Peyer's patch (tissue), 4 donors: ENCODE data around the gene CCAR1.

Source experiments
- POLR2A ChIP-seq, 2 donors: fragments of 450-650 bp; IDR thresholded peaks; one replicate each; pipeline ENCODE4 v1.5.1; 2017; ENCODE audit warnings: antibody characterized with exemption in 2 of 2, mild to moderate bottlenecking in 2 of 2, moderate library complexity in 2 of 2
- TF ChIP-seq, protein P1 (sequence below), 6 experiments: fragments of 450-650 bp in 4 of 6; fragments of 200-600 bp in 2 of 6; sonication (generic) in 1 of 6; IDR thresholded peaks; one replicate each; pipeline ENCODE4 v1.5.1; 2017 to 2019; ENCODE audit warnings: antibody characterized with exemption in 6 of 6, mild to moderate bottlenecking in 3 of 6, moderate library complexity in 1 of 6

- TF ChIP-seq, protein P1, sequence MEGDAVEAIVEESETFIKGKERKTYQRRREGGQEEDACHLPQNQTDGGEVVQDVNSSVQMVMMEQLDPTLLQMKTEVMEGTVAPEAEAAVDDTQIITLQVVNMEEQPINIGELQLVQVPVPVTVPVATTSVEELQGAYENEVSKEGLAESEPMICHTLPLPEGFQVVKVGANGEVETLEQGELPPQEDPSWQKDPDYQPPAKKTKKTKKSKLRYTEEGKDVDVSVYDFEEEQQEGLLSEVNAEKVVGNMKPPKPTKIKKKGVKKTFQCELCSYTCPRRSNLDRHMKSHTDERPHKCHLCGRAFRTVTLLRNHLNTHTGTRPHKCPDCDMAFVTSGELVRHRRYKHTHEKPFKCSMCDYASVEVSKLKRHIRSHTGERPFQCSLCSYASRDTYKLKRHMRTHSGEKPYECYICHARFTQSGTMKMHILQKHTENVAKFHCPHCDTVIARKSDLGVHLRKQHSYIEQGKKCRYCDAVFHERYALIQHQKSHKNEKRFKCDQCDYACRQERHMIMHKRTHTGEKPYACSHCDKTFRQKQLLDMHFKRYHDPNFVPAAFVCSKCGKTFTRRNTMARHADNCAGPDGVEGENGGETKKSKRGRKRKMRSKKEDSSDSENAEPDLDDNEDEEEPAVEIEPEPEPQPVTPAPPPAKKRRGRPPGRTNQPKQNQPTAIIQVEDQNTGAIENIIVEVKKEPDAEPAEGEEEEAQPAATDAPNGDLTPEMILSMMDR (IDR thresholded peaks at IDR 0.05), result no peak
- no peak for TF ChIP-seq POLR2A (IDR thresholded peaks at IDR 0.05)
Observed at GRCh38 chr10:68829952-68830351, 108.9 kb downstream of the CCAR1 start.
